Activated T-cell treated with anti-CD3 and anti-CD28 coated beads, Interleukin-2, amount 50 U/mL, for 48 hours (primary cell): ENCODE measurements around the gene CC2D2B.
"Not testable (repeated sequence)": the region's sequence is repeated elsewhere in the genome, so short reads cannot be mapped to it uniquely, and the experiment has no call there.

ENCODE experiments used
- DNase-seq, 2 experiments: peaks; one replicate each; pipeline ENCODE4 v3.0.0-alpha.2; 2020

The CC2D2B gene, protein sequence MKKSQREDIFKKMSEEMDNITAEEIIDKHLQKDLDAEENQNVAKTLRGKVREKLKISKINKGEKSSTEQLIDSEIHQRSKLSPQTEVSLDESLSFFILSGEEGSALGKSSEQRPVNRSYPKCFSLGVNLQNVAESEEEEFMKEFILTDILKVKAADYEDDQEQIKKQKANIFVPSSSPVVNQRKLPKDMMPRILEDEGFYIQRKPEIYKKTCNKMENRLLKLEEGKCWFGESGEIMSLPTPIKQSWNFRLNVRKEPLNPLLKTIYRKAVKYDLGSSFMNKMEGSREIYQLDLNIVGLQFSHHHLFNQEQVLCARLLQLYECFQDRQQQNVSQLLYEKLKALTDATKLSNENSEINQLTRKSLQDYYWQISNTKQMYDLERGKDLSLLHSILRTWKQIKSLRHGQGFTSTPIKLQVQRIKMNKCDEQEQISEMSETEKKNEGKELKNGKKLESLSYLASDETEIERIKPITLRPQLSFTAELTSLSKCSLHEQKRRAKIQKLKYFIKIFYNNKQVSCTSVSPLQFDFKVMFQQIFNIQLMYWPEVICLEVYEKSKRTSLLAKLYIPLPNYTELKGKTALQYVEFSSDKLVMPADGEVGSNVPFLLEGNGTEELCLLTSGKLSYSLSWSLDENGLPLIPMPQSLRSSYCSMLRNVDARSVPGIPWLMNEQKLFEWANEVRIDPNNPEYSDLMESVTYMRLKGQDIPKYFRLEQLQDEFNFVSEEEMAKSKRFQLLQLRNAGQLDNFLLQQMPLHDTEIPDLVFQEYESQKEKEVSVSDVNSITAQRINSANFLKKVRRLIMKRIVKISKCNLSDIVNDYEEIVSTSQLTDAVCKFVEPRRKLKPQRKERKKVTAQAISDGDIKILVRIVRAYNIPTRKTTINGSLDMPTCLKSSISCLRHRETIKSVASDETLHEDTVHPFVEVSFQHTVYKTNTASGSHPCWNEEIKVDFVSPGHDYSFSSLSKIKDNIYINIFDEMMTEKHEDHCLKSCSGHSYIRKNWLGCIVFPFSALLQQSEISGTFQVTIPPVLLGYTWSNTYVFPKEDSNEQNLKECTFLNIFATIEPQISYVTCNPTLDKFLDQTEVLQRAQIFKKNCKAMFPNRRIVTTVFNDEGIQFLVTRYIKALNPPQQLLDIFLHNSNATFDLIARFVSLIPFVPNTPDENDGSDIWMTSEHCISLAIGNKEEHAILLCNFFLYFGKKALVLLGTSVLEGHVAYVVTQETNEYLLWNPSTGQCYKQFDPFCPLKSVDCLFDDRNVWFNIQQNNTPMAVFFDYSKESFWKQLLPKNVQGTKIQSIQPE (N-terminal part only)

DNA sequence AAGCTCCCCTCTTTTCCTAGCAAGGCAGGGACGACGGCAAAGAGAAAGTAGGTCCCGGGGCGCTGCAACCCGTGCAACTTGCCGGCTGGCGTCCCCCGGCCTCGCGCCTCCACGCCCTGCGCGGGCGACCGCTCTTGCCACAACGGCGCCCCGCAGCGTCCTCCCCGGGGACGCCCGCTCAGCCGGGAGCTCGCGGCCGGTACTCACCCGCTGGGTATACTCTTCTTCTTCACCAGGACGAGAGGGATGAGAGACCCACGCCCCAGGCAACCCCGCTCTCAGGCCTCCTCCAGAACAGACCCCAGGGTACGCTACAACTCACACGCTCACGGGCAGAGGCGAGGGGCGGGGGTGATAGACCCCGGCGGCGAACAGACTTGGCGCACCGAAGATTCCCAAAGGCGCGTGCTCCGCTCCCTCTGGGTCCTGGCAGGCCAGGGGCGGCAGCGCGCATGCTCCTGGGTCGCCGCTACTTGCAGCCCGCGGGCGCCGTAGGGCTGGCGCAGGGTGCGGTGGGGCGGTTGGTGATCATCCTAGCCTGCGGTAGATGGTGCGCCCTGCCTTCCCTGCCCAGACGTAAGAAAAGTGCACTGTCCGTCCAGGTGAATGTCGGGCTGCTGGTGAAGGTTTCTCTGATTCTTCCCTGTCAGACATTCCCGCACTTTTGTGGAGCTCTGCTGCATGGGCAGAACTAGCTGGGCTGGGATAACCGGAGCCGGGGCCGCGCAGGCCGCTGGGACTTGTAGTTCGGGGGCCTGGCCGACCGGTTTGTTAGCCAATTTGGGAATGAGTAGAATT, at the start of gene CC2D2B:
TSS of gene CC2D2B (plus strand) at position 520 of the 798 bp plus-strand sequence. CDS start 3,349 bp downstream, outside the sequence.
- DNase-seq, result peak; percentile 80 to 84

DNA sequence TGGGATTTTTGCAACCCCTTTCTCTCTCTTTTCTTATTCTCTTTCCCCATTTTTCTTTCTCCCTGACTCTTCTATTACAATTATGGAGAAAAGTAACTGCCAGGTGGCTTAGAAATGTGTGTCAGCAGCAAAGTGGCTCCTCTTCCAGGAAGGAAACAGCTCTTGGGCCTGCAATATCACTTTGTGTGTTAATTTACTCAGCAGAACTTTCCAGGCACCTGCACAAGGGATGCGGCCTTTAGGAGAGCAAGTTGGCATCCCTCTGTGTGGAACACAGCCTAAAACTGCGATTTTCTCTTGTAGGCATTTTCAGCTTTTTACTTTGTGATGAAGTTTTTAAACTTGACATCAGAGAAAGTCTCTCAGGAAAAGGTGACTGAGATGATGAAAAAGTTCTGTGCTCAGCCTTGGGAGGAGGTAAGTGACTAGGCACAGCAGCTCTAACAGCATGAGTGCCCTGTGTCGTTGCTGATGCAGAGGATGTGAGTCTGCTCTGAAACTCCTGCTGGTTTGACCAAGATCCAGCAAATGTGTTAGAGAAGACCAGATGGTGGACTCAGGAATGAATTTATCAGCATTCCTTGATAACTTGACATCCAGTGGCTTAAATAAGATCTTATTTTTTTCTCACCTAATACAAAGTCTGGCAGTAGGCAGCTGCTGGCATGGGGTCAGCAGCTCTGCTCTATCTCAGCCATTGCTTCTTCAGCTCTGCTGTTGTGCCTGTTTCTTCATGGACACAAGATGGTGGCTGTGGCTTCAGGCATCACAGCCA, 47.4 kb upstream of the CC2D2B start:
- no peak for DNase-seq

DNA sequence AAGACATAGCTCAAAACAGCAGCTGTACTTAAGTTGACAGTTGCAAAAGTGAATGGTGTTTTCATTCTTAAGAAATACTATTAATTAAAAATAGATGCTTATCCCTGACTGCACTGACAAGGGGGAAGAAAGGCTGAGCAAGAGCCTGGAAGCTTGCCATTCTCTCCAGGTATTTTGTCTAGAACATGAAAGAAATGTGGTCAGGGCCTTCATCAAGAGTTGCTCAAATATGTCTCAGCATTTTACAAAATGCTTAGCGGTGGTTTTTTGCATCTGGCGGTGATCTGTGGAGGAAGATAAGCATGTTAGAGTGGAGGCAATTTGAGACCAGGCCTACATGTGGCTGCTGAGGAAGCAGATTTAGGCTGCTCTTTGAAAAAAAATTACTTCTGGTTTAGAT, 46.4 kb upstream of the CC2D2B start:
- no peak for DNase-seq

DNA sequence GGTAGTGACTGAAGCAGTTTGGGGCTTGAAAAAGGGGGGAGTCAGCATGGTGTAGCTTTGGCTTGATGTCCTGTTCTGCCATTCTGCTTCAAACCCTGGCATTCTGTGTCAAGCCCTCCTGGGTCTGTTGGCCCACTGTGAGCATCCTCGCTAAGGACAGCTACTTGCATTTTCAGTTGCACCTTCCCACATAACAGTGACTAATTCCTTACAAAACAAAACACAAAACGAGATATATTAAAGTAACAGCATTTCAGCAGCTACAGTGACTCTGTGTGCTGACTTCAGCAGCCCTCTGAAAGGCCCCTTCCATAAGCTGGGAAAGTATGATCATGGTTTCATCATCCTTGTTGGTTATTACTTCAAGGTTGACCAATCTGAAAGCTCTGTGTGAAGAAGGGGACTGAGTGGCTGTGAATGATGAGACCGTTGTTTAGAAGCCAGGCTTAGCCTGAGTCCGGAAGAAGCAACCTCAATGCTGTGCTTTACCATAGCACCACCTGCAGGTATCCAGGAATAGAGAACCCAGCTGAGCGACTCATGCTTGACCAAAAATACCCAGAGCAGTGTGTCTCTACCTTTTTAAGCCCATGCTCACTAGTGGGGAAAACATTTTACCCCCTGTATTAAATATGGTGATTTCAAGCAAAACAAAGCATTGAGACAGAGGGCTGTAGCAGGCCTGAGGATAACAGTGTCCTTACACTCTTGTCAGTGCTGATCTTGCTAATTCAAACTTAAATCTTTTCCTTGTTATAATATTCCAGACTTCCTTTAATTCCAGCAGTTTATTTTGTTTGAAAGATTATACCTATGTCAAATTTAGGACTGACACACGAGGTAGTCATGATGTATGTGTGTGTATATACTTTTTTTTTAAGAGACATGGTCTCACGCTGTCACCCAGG, 42.6 kb upstream of the CC2D2B start:
- peak; percentile 30 to 46 for DNase-seq

DNA sequence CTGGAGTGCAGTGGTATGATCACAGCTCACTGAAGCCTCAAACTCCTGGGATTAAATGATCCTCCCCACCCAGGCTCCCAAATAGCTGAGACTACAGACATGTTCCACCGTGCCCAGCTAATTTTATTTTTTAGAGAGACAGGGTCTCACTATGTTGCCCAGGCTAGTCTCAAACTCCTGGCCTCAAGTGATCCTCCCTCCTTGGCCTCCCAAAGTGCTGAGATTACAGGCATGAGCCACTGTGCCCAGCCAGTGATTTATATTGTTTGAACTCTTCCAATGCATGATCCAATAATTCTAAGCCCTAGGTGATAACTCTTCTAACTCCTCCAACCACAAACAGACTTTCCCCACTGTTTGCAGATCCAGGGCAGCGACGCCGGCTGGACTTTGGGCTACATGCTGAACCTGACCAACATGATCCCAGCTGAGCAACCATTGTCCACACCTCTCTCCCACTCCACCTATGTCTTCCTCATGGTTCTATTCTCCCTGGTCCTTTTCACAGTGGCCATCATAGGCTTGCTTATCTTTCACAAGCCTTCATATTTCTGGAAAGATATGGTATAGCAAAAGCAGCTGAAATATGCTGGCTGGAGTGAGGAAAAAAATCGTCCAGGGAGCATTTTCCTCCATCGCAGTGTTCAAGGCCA, 41.8 kb upstream of the CC2D2B start:
- DNase-seq, result no peak

DNA sequence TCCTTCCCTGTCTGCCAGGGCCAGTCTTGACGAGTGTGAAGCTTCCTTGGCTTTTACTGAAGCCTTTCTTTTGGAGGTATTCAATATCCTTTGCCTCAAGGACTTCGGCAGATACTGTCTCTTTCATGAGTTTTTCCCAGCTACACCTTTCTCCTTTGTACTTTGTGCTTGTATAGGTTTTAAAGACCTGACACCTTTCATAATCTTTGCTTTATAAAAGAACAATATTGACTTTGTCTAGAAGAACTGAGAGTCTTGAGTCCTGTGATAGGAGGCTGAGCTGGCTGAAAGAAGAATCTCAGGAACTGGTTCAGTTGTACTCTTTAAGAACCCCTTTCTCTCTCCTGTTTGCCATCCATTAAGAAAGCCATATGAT, 41.3 kb upstream of the CC2D2B start:
- DNase-seq, result no peak

DNA sequence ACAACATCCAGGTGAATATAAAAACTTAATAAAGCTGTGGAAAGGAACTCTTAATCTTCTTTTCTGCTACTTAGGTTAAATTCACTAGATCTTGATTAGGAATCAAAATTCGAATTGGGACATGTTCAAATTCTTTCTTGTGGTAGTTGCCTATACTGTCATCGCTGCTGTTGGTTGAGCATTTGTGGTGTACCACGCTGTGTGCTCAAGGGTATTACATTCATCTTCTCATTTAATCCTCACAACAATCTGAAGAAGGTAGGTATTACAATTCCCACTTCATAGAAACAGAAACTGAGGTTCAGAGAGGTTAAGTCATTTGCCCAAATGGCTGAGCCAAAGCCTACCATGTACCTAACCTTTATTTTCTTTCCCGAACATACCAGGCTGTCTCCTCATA, 39.9 kb upstream of the CC2D2B start:
- DNase-seq, result no peak

DNA sequence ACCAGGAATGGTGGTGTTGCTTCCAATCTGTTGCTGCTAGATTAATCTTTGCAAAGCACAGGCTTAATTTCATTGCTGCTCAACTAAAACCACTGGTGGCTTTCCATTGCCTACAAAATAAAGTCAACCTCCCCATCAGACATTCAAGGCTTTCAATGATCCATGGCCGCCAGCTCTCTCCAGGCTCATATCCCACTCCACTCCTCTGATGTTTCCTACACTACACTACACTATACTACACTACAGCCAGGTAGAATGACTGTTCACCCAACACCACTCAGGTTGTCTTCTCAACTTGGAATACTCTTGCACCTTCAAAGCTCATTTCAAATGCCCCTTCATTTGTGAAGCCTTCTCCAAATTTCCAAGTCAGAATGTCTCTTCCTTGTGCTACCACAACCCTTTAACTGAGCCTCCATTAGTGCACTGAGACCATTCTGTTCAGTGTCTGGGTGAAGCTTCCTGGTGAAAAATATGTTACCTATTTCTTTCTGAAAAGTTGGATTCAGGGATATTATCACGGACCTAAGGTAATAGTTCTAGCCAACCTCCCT, 35.5 kb upstream of the CC2D2B start:
- no peak for DNase-seq

DNA sequence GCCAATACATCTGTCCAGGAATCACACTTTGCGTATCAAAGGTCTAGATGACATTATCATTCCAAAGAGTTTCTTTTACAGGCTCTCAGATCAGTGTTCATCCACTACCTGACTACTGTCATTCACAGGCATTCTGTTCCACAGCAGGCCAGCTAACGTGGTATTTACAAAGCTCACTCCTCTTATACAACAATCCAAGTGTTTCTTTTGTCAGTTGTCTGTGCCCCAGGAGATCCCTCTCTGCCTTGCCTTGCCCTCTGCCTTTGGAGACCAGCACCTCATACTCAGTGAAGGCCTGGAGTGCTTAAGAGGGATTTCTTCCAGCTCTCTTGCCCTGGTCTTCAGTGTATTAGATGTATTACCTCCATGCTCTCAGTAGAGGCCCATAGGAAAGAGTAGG, 34.6 kb upstream of the CC2D2B start:
- DNase-seq, result no peak

DNA sequence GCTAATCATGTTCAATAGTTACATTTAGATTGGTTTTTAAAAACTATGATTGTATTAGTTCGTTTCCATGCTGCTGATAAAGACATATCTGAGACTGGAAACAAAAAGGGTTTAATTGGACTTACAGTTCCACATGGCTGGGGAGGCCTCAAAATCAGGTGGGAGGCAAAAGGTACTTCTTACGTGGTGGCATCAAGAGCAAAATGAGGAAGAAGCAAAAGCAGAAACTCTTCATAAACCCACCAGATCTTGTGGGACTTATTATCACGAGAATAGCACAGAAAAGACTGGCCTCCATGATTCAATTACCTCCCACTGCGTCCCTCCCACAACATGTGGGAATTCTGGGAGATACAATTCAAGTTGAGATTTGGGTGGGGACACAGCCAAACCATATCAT, 34.1 kb upstream of the CC2D2B start:
- DNase-seq, result no peak

DNA sequence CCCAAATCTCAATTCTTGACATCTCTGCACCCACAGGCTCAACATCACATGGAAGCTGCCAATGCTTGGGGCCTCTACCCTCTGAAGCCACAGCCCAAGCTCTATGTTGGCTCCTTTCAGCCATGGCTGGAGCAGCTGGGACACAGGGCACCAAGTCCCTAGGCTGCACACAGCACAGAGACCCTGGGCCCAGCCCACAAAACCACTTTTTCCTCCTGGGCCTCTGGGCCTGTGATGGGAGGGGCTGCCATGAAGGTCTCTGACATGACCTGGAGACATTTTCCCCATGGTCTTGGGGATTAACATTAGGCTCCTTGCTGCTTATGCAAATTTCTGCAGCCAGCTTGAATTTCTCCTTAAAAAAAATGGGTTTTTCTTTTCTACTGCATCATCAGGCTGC, 33.0 kb upstream of the CC2D2B start:
- DNase-seq, result not testable (repeated sequence)

DNA sequence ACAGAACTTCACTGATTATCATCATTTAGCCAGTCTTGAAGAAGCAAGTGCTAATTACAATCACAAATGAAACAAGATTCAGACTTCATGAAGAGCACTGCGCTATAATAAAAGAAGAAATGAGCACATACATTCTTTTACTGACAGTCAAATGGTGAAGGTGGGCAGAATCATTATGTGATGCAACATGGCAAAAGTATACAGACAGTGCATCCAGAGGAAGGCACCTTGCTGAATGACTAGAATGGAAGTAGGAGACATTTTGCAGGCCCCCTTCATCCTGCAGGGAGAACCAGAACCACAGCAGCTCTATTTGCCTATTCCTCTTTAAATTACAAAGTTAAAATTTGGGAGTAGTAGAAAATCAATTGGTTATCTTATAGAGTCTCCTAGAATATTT, 31.0 kb upstream of the CC2D2B start:
- no peak for DNase-seq

DNA sequence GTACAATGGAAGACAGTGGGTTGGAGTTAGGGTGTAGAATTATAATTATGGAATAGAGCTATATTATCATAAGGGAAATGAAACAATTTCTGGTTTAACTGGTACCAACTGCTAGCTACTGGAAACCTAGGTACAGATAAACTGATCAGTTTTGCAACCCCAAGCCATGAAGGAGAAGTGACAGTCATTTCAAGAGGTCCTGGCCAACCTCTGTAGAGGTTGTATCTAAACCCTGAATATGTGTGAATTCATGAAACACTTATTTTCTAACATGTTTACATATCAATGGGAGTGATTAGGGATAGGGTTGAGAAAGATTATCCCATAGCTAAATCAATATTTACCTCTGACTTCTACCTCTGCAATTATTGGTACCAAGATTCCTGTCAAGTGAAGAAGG, 29.9 kb upstream of the CC2D2B start:
- no peak for DNase-seq

DNA sequence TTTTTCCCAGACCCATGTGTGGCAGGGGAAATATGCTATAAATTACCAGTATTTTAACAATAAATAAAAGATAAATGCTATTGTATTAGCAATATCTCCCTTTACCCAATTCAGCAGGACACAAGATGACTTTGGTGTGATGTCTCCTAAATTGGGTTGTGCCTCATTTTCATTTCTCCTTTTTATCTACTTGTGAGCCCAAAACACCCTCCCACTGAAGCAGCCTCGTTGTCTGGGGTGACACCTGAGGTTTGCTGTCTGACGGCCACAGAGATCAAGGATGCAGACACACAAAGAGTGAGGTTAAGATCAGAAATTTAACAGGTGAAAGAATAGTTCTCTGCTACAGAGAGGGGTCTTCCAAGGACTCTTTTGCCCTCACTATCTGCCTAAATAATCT, 27.1 kb upstream of the CC2D2B start:
- DNase-seq, result no peak

DNA sequence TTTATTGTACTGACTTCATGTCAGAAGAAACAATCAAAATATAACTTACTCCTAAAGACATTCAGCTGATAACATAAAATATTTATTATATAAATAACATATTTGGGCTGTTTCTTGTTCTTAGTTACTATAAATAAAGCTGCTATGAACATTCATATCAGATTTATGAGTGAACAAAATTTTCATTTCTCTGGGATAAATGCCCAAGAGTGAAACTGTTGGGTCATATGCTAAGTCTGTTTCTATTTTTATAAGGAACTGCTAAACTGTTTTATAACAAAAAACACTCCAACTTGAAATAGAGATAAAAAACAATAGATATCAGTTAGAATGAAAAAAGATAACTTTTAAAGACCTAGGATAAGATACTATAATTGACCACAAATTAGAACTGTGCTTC, 26.5 kb upstream of the CC2D2B start:
- DNase-seq, result no peak

DNA sequence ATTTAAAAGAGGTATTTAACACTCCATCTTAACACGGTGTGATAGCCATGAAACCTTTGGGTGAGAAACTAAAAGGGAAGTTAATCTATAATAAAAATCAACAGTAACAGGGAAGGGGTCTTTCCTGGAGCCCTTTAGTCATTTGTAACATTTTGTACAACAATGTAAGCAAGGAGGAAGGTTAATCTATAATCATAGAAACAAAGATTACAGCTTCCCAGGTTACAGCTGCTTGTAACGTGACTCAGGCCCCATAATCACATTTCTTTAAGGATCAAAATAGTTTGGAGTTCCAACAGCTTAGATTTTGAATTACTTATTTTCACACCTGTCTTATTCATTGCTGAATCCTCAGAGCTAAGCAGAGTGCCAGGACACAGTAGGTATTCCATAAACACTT, 17.9 kb upstream of the CC2D2B start:
- DNase-seq, result no peak

DNA sequence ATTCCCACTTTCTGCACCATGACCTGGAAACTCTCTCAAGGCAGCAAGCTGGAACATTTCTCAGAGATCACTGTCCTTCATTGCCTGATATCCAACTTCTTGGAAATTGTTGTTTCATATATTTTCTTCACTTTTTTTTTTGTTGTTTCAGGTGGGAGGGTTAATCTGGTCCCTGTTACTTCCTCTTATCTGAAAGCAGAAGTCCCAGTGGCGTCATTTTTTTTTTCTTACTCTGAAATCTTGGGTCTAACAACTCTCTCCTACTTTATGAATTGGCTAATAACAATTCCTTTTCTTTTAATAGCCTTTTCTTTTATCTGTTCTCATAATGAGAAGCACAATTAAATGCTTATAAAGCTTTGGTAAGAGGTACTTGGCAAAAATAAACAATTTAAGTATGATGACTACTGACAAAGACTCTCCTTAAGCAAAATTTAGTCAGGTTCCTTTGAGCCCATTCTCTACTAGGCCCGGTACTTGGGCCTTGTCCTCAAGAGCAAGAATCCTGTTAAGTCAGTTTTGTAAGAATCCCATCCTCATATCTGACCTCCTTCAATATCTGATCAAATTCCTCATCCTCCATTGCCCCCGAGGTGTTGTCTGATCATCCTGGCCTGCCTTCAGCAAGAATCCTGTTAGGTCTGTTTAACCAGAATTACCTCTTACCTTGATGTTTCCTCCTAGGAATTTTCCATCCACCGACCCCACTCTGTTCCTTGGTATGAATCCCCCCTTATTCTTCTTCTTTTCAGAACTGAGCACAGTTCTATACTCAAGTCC, 11.5 kb upstream of the CC2D2B start:
- no peak for DNase-seq

DNA sequence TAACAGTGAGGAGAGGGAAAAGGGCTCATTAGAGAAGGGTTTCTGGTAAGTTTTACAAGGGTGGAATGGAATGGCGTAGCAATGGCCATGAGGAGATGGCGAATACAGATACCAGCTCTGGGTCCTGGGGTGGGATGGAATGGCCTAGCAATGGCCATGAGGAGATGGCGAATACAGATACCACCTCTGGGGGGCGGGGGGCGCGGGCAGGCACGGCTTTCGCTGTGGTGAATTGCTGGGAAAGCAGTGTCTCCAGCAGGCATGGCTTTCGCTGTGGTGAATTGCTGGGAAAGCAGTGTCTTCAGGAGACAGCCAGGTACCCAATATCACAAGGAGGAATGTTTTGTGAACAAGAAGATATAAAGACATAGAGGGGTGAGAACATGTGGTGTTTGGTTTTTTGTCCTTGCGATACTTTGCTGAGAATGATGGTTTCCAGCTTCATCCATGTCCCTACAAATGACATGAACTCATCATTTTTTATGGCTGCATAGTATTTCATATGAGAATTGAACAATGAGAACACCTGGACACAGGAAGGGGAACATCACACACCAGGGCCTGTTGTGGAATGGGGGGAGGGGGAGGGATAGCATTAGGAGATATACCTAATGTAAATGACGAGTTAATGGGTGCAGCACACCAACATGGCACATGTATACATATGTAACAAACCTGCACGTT, 1.7 kb upstream of the CC2D2B start:
- DNase-seq, result not testable (repeated sequence)
